HEK293T (cell line): Measurements from ENCODE around the gene TMPRSS9.

ENCODE experiments used
- BHLHE40 ChIP-seq: fragments of 450-650 bp; IDR thresholded peaks from 2 replicates; pipeline ENCODE4 v1.6.1; 2016; ENCODE audit warnings: mild to moderate bottlenecking, moderate library complexity, borderline replicate concordance
- CTBP1 ChIP-seq: fragments of 450-650 bp; IDR thresholded peaks from 2 replicates; pipeline ENCODE4 v1.6.1; 2016; ENCODE audit warnings: borderline replicate concordance
- ELF4 ChIP-seq: fragments of 450-650 bp; IDR thresholded peaks from 2 replicates; pipeline ENCODE4 v1.6.1; 2017; ENCODE audit warnings: antibody characterized with exemption
- FOXK2 ChIP-seq: fragments of 450-650 bp; IDR thresholded peaks from 2 replicates; pipeline ENCODE4 v1.6.1; 2016; ENCODE audit warnings: mild to moderate bottlenecking
- FOXM1 ChIP-seq: fragments of 450-650 bp; IDR thresholded peaks from 2 replicates; pipeline ENCODE4 v1.6.1; 2017; ENCODE audit warnings: mild to moderate bottlenecking, borderline replicate concordance
- HDGF ChIP-seq: fragments of 450-650 bp; IDR thresholded peaks from 2 replicates; pipeline ENCODE4 v1.6.1; 2017; ENCODE audit warnings: antibody characterized with exemption, borderline replicate concordance
- SP1 ChIP-seq: fragments of 450-650 bp; IDR thresholded peaks from 2 replicates; pipeline ENCODE4 v1.6.1; 2017
- ZNF384 ChIP-seq: fragments of 450-650 bp; IDR thresholded peaks from 2 replicates; pipeline ENCODE4 v1.6.1; 2016

GRCh38 chr19:2416321-2417097, 56.4 kb downstream of the TMPRSS9 start:
- TF ChIP-seq BHLHE40, result no peak
- no peak for TF ChIP-seq ELF4
- TF ChIP-seq HDGF, result no peak
- TF ChIP-seq SP1, result no peak
- TF ChIP-seq ZNF384, result no peak
- TF ChIP-seq FOXM1, result no peak
- no peak for TF ChIP-seq FOXK2
- no peak for TF ChIP-seq CTBP1
